Esophagus muscularis mucosa (tissue), 3 donors: ENCODE results near the gene ETV6.

Experiments
- CTCF ChIP-seq, 3 experiments: fragments of 200-600 bp in 2 of 3; fragments of 450-650 bp in 1 of 3; sonication (generic) in 2 of 3; IDR thresholded peaks; one replicate each; pipeline ENCODE4 v1.5.1; 2017 to 2019; ENCODE audit warnings: antibody characterized with exemption in 3 of 3, mild to moderate bottlenecking in 2 of 3, moderate library complexity in 1 of 3
- POLR2A ChIP-seq: fragments of 450-650 bp; IDR thresholded peaks from one replicate; pipeline ENCODE4 v1.6.1; 2017; ENCODE audit warnings: antibody characterized with exemption, moderate library complexity, mild to moderate bottlenecking, low read depth

DNA sequence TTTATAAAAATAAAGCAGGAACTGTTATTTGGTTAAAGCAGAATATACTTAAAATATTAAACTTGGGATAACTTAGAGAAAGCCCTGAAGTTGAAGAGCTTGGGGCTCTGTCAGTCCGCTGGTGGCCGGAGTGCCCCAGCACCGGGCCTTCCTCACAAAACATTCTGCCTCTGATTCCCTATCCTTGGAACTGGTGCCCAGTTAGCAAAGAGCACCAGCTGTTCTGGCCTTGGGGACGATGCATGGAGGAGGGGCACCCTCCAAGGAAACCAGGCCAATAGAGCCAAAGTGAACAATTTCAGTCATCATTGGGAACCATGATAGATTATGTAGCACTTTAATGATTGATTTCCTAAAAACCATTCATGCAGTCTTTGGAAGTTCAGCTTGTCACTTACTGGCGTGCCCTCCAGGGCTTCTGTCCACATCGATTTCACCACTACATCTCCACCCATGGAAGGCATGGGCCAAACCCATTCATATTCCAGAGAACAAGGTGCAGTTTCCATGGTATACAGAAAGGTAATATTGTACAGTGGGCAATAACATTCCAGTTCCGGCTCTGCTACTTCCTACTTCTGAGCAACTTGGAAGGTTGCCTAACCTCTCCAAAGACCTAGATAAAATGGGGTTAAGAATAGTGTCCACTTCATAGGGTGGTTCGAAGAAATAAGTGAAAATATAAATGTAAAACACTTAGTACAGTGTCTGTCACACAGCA lies 145.9 kb downstream of the ETV6 start:
- TF ChIP-seq CTCF (IDR thresholded peaks at IDR 0.05) = no peak
- no peak for TF ChIP-seq POLR2A
